Measurements from ENCODE around the gene MYH11. TPM values are rescaled to one million over a fixed set of nuclear protein-coding genes. Genes with fewer than 3 reads are reported as not detected.

Gene MYH11
- total RNA-seq, 1 donor from 2014 or later: 694 TPM

- no peak for DNase-seq (ENCODE audit: low spot score in 2 of 2)
- Histone ChIP-seq H3K4me1 (peaks cover 45 to 77% of the 10 kb centered on the region in 2 donors), H3K27ac (peak overlapping the region; percentile 77 to 90), H3K27me3 (no peaks in the 10 kb centered on the region), H3K9me3 (no peaks in the 10 kb centered on the region), H3K36me3 (peaks cover 53 to 54% of the 10 kb centered on the region in 2 donors), H3K4me3 (peak overlapping the region in 1 of 2 donors; percentile 19)
- TF ChIP-seq, protein P1, sequence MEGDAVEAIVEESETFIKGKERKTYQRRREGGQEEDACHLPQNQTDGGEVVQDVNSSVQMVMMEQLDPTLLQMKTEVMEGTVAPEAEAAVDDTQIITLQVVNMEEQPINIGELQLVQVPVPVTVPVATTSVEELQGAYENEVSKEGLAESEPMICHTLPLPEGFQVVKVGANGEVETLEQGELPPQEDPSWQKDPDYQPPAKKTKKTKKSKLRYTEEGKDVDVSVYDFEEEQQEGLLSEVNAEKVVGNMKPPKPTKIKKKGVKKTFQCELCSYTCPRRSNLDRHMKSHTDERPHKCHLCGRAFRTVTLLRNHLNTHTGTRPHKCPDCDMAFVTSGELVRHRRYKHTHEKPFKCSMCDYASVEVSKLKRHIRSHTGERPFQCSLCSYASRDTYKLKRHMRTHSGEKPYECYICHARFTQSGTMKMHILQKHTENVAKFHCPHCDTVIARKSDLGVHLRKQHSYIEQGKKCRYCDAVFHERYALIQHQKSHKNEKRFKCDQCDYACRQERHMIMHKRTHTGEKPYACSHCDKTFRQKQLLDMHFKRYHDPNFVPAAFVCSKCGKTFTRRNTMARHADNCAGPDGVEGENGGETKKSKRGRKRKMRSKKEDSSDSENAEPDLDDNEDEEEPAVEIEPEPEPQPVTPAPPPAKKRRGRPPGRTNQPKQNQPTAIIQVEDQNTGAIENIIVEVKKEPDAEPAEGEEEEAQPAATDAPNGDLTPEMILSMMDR (IDR thresholded peaks at IDR 0.05): no peak
- intact Hi-C loops (cut with DNase I): loop anchor here (5.0 kb wide), 1 partner anchor 39 kb away; no protein-coding TSS in a partner anchor
Observed at GRCh38 chr16:15825750-15826305, 31.0 kb downstream of the MYH11 start.

DNA sequence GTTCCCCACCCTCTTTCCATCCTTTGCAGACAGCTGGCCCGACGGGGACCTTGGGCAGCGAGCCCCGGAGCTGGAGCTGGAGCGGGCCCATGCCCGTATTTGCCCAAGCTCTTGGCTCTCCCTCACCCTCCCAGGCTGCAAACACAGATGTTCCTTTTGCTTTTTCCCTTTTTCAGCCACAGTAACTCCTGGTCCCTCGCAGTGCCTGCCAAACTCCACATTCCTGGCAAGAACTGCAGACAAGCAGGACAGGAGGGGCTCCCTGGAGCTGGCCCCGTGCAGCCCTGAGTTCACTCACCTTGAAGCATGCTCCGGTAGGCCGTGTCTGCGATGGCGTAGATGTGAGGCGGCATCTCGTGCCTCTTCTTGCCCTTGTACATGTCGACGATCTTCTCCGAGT, 33.9 kb downstream of the MYH11 start:
- no peaks in the 10 kb centered on the region for H3K9me3 ChIP-seq
- peaks cover 64 to 67% of the 10 kb centered on the region in 2 donors for H3K36me3 ChIP-seq

GRCh38 chr16:15820837-15821236, 36.0 kb downstream of the MYH11 start:
- no peaks in the 10 kb centered on the region for H3K27me3 ChIP-seq
- TF ChIP-seq, protein P1 (IDR thresholded peaks at IDR 0.05): no peak
- peaks cover 64 to 68% of the 10 kb centered on the region in 2 donors for H3K36me3 ChIP-seq
- intact Hi-C loops (cut with DNase I): loop anchor here (5.0 kb wide), 2 partner anchors 36 to 44 kb away; partner anchors contain the start of gene MYH11
- DNase-seq (ENCODE audit: low spot score in 2 of 2): no peak
- H3K27ac ChIP-seq: peak overlapping the region; percentile 72 to 77
- peaks cover 20 to 51% of the 10 kb centered on the region in 2 donors for H3K4me1 ChIP-seq
- H3K9me3 ChIP-seq: peaks cover 6 to 10% of the 10 kb centered on the region in 2 donors
- H3K4me3 ChIP-seq: no peak overlapping the region

More for the DNA sequence above, 33.9 kb downstream of the MYH11 start:
- H3K4me3 ChIP-seq: peak overlapping the region in 1 of 2 donors; percentile 38
- no peaks in the 10 kb centered on the region for H3K27me3 ChIP-seq
- peak; percentile 49 to 89 for DNase-seq (ENCODE audit: low spot score in 2 of 2)
- peak overlapping the region; percentile 77 to 90 for H3K27ac ChIP-seq
- H3K4me1 ChIP-seq: peaks cover 37 to 63% of the 10 kb centered on the region in 2 donors
- intact Hi-C loops (cut with DNase I): loop anchor here (1.0 to 5.0 kb wide), 3 partner anchors 8 to 46 kb away; partner anchors contain the start of gene MYH11
- TF ChIP-seq, protein P1 (IDR thresholded peaks at IDR 0.05): no peak

DNA sequence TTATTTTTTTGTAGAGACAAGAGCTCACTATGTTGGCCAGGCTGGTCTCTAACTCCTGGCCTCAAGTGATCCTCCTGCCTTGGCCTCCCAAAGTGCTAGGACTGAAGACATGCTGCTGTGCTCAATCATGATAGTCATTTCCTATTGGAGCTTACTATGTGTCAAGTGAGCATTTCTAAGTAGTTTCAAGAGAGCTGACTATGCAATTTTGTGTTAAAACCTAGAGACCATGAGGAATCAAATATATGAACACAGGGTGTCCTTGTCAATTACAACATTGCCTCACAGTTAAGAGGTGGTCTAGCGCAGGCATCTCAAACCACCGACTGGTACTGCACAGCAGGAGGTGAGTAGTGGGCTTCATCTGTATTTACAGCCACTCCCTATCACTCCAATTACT, 37.8 kb downstream of the MYH11 start:
- H3K4me3 ChIP-seq: no peak overlapping the region
- peaks cover 66% of the 10 kb centered on the region in 2 donors for H3K36me3 ChIP-seq
- intact Hi-C loops (cut with DNase I): no loop called here
- peaks cover 12 to 40% of the 10 kb centered on the region in 2 donors for H3K4me1 ChIP-seq
- H3K27me3 ChIP-seq: no peaks in the 10 kb centered on the region
- DNase-seq (ENCODE audit: low spot score in 2 of 2): no peak
- peak overlapping the region; percentile 74 to 77 for H3K27ac ChIP-seq
- H3K9me3 ChIP-seq: peaks cover 7 to 12% of the 10 kb centered on the region in 2 donors
- TF ChIP-seq, protein P1 (IDR thresholded peaks at IDR 0.05): no peak

DNA sequence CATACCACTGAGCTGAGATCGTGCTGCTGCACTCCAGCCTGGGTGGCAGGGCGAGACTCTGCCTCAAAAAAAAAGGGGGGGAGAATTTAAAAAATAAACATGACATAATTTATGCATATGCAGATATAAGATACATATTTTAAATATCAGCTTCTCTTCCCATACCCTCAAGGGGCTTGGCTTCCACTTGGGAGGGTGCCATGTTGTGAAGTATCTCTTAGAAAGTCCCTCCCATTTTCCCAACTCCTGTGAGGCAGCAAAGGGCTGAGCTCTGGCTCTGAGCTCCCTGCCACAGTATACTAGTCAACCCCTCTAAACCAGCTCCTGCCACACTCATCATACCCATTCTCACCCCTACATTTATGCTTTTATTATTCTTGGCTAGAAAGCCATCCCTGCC, 39.4 kb downstream of the MYH11 start:
- Histone ChIP-seq H3K9me3 (peaks cover 7 to 12% of the 10 kb centered on the region in 2 donors), H3K4me1 (peaks cover 14 to 41% of the 10 kb centered on the region in 2 donors), H3K27me3 (no peaks in the 10 kb centered on the region), H3K27ac (peak overlapping the region; percentile 74 to 77), H3K4me3 (no peak overlapping the region), H3K36me3 (peaks cover 67 to 76% of the 10 kb centered on the region in 2 donors)
- intact Hi-C loops (cut with DNase I): no loop called here
- TF ChIP-seq, protein P1 (IDR thresholded peaks at IDR 0.05): no peak
- DNase-seq (ENCODE audit: low spot score in 2 of 2): no peak
